Fibroblast of lung (primary cell): ENCODE data around the gene RABGAP1L.

ENCODE experiments used
- EZH2 ChIP-seq: IDR thresholded peaks from 2 replicates; pipeline ENCODE4 v1.5.1; 2012; ENCODE audit warnings: low read length, control low read depth, mild to moderate bottlenecking; ENCODE audit errors: missing control alignments
- TF ChIP-seq, protein P1 (sequence below), 2 donors: IDR thresholded peaks in 1 of 2; conservative IDR thresholded peaks in 1 of 2; 1 replicate in 1 of 2; 2 replicates in 1 of 2; pipeline ENCODE4 v1.5.1; 2011 to 2012; ENCODE audit warnings: low read length in 2 of 2, control low read depth in 1 of 2, inconsistent platforms in 1 of 2, low read depth in 1 of 2, mild to moderate bottlenecking in 1 of 2

DNA sequence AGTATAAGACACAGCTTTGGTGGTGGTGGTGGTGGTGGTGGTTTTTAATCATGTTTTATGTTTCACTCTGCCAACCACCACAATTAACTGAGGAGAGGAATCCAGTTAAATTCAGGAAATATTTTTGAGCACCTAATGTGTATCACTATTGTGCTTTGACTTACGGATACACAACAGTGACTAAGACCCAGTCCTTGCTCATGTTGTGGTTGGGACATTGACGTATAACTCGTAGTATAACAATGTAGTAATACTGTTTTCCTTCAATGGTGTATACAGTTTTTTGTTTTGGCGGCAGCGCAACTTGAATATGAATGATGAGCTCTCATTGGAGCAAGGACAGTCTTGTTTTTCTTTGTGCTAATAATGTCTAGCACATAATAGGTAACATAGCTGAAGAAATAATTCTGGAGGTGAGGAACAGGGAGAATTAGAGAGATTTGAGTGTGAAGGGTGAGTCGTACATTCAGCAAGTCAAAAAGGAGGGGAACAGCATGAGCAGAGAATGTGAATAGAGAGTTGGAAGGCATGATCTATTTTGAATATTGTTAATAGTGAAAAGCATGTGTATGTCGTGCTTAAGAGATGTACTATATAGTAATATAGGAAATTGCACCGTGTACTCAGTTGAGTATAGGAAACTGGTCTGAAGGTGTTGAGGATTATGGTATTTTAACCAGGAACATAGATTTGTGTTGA, 845.9 kb downstream of the RABGAP1L start:
- TF ChIP-seq, protein P1, sequence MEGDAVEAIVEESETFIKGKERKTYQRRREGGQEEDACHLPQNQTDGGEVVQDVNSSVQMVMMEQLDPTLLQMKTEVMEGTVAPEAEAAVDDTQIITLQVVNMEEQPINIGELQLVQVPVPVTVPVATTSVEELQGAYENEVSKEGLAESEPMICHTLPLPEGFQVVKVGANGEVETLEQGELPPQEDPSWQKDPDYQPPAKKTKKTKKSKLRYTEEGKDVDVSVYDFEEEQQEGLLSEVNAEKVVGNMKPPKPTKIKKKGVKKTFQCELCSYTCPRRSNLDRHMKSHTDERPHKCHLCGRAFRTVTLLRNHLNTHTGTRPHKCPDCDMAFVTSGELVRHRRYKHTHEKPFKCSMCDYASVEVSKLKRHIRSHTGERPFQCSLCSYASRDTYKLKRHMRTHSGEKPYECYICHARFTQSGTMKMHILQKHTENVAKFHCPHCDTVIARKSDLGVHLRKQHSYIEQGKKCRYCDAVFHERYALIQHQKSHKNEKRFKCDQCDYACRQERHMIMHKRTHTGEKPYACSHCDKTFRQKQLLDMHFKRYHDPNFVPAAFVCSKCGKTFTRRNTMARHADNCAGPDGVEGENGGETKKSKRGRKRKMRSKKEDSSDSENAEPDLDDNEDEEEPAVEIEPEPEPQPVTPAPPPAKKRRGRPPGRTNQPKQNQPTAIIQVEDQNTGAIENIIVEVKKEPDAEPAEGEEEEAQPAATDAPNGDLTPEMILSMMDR (conservative IDR thresholded peaks at IDR 0.05 in 1 of 2, IDR thresholded peaks at IDR 0.05 in 1 of 2; ENCODE audit: low read depth in 1 of 2, low read length in 2 of 2): no peak
- TF ChIP-seq EZH2: no peak
